WTC11 (cell line): ENCODE data around the gene ANKRD33B. TPM values are rescaled to one million over a fixed set of nuclear protein-coding genes. Genes with fewer than 3 reads are reported as not detected.

ENCODE experiments used
- ATAC-seq: fragments of 200-7000 bp; cut with Tn5 transposase; 2 replicates; pipeline ENCODE4 v1.10.0; 2021; ENCODE audit warnings: mild to moderate bottlenecking, moderate library complexity
- CTCF ChIA-PET: fragments of 300-600 bp; sonication (Branson Sonifier 250); formaldehyde crosslinking; loops from one replicate; lab custom pipeline; 2021; ENCODE audit warnings: antibody characterized with exemption; lab: Charles Lee
- POLR2A ChIA-PET: fragments of 350-600 bp; sonication (Branson Sonifier 250); formaldehyde crosslinking; loops from one replicate; lab custom pipeline; 2021; ENCODE audit warnings: antibody characterized with exemption; lab: Charles Lee
- DNase-seq: peaks from one replicate; pipeline ENCODE4 v3.0.0; 2021; ENCODE audit warnings: low spot score
- H3K27ac Mint-ChIP-seq: 2 replicates; pipeline ENCODE4 v1.8.0; 2021; ENCODE audit warnings: mixed read lengths
- H3K27me3 Mint-ChIP-seq: 2 replicates; pipeline ENCODE4 v1.8.0; 2021; ENCODE audit warnings: low read depth, mild to moderate bottlenecking, moderate library complexity, mixed read lengths
- H3K36me3 Mint-ChIP-seq: 2 replicates; pipeline ENCODE4 v1.8.0; 2021; ENCODE audit warnings: mixed read lengths
- H3K4me1 Mint-ChIP-seq: 2 replicates; pipeline ENCODE4 v1.8.0; 2022; ENCODE audit warnings: mixed read lengths
- H3K4me3 Mint-ChIP-seq: 2 replicates; pipeline ENCODE4 v1.8.0; 2021; ENCODE audit warnings: mild to moderate bottlenecking, moderate library complexity, mixed read lengths
- H3K9me3 Mint-ChIP-seq: 2 replicates; pipeline ENCODE4 v1.8.0; 2021; ENCODE audit warnings: mixed read lengths
- AR ChIP-seq: fragments of 250-450 bp; sonication (Bioruptor Pico); IDR thresholded peaks from 2 replicates; pipeline ENCODE4 v1.9.0; 2021; ENCODE audit warnings: mild to moderate bottlenecking
- ARID4B ChIP-seq: sonication (generic); formaldehyde crosslinking; IDR thresholded peaks from 2 replicates; pipeline ENCODE4 v1.8.0; 2023; ENCODE audit warnings: missing genetic modification reagents, mild to moderate bottlenecking, borderline replicate concordance
- CTCF ChIP-seq: fragments of 200-600 bp; IDR thresholded peaks from 2 replicates; pipeline ENCODE4 v1.8.0; 2022; ENCODE audit warnings: antibody characterized with exemption
- ERG ChIP-seq: fragments of 250-450 bp; sonication (Bioruptor Pico); IDR thresholded peaks from 2 replicates; pipeline ENCODE4 v1.8.0; 2021; ENCODE audit warnings: mild to moderate bottlenecking
- FOXK1 ChIP-seq: sonication (generic); formaldehyde crosslinking; IDR thresholded peaks from 2 replicates; pipeline ENCODE4 v1.8.0; 2022; ENCODE audit warnings: mild to moderate bottlenecking, moderate library complexity, missing genetic modification reagents
- GRHL2 ChIP-seq: fragments of 250-450 bp; sonication (Bioruptor Pico); IDR thresholded peaks from 2 replicates; pipeline ENCODE4 v1.8.0; 2022; ENCODE audit warnings: mild to moderate bottlenecking, moderate library complexity; ENCODE audit not compliant: insufficient replicate concordance, severe bottlenecking
- HMGA2 ChIP-seq: fragments of 250-450 bp; sonication (Bioruptor Pico); IDR thresholded peaks from 2 replicates; pipeline ENCODE4 v1.4.0; 2021; ENCODE audit warnings: mild to moderate bottlenecking, moderate library complexity
- NFYB ChIP-seq: sonication (generic); formaldehyde crosslinking; conservative IDR thresholded peaks from 2 replicates; pipeline ENCODE4 v1.8.0; 2022; ENCODE audit warnings: low read depth, missing genetic modification reagents
- NR2C2 ChIP-seq: sonication (generic); formaldehyde crosslinking; IDR thresholded peaks from 2 replicates; pipeline ENCODE4 v1.8.0; 2022; ENCODE audit warnings: mild to moderate bottlenecking, missing genetic modification reagents
- NR3C1 ChIP-seq: sonication (generic); formaldehyde crosslinking; conservative IDR thresholded peaks from 2 replicates; pipeline ENCODE4 v1.8.1; 2023; ENCODE audit warnings: low read depth, mild to moderate bottlenecking, missing genetic modification reagents
- SOX15 ChIP-seq: fragments of 250-450 bp; sonication (Bioruptor Pico); IDR thresholded peaks from 2 replicates; pipeline ENCODE4 v1.9.0; 2021; ENCODE audit warnings: mild to moderate bottlenecking
- STAT6 ChIP-seq: sonication (generic); formaldehyde crosslinking; conservative IDR thresholded peaks from 2 replicates; pipeline ENCODE4 v1.8.1; 2023; ENCODE audit warnings: mild to moderate bottlenecking, low read depth, missing genetic modification reagents, moderate library complexity
- TCF7 ChIP-seq: sonication (generic); formaldehyde crosslinking; IDR thresholded peaks from 2 replicates; pipeline ENCODE4 v1.8.0; 2022; ENCODE audit warnings: mild to moderate bottlenecking, low read depth, missing genetic modification reagents, moderate library complexity
- TEAD4 ChIP-seq: sonication (generic); formaldehyde crosslinking; IDR thresholded peaks from 2 replicates; pipeline ENCODE4 v1.8.0; 2022; ENCODE audit warnings: mild to moderate bottlenecking, missing genetic modification reagents
- USF2 ChIP-seq: sonication (generic); formaldehyde crosslinking; IDR thresholded peaks from 2 replicates; pipeline ENCODE4 v1.8.1; 2023; ENCODE audit warnings: mild to moderate bottlenecking, missing genetic modification reagents, moderate library complexity
- ZNF263 ChIP-seq: sonication (generic); formaldehyde crosslinking; IDR thresholded peaks from 2 replicates; pipeline ENCODE4 v1.8.1; 2022; ENCODE audit warnings: low read depth, mild to moderate bottlenecking, moderate library complexity, missing genetic modification reagents
- ZNF317 ChIP-seq: sonication (generic); formaldehyde crosslinking; IDR thresholded peaks from 2 replicates; pipeline ENCODE4 v1.8.1; 2023; ENCODE audit warnings: low read depth, mild to moderate bottlenecking, moderate library complexity, missing genetic modification reagents, borderline replicate concordance
- ZSCAN18 ChIP-seq: fragments of 250-450 bp; sonication (Bioruptor Pico); IDR thresholded peaks from 2 replicates; pipeline ENCODE4 v2.1.2; 2022; ENCODE audit warnings: mild to moderate bottlenecking, moderate library complexity
- total RNA-seq: library from RNA; stranded (reverse); gene quantifications from 3 replicates; pipeline ENCODE4 v1.2.3, GENCODE V29; 2021

The ANKRD33B gene
- total RNA-seq, 1 experiment from 2014 or later = 9.2 TPM

GRCh38 chr5:10682801-10683525 is 119.1 kb downstream of the ANKRD33B start (continued):
- TF ChIP-seq ERG (no peak), ZNF317 (CRISPR knock-in tag) (no peak), STAT6 (CRISPR knock-in tag) (no peak), NR2C2 (CRISPR knock-in tag) (no peak), FOXK1 (CRISPR knock-in tag) (no peak), ZSCAN18 (CRISPR knock-in tag) (no peak), TCF7 (no peak)

- peak overlapping the region; percentile 63; the same call in 1 of the 2 replicates for H3K27ac Mint-ChIP-seq
- CTCF ChIA-PET = interaction anchor here (0.5 to 2.2 kb wide), 11 partner anchors 11 to 401 kb away, joined by 3 to 13 read pairs (median 4); no protein-coding TSS in a partner anchor
- ATAC-seq (peak; percentile 17; the same call in 1 of the 2 replicates), DNase-seq (no peak)
- peaks cover 25% of the 10 kb centered on the region for H3K4me1 Mint-ChIP-seq
- H3K36me3 Mint-ChIP-seq = peaks cover 29% of the 10 kb centered on the region
- no peaks in the 10 kb centered on the region for H3K27me3 Mint-ChIP-seq
- POLR2A ChIA-PET = no interaction called here
- H3K4me3 Mint-ChIP-seq = no peak overlapping the region
- peaks cover 14% of the 10 kb centered on the region for H3K9me3 Mint-ChIP-seq
- TF ChIP-seq SOX15 (CRISPR knock-in tag) = no peak
- TF ChIP-seq USF2 (CRISPR knock-in tag) = no peak
- no peak for TF ChIP-seq NR3C1
- TF ChIP-seq TEAD4 (CRISPR knock-in tag) = no peak
- no peak for TF ChIP-seq ARID4B
- TF ChIP-seq AR (CRISPR knock-in tag) = no peak
- no peak for TF ChIP-seq HMGA2 (CRISPR knock-in tag)
- no peak for TF ChIP-seq ZNF263 (CRISPR knock-in tag)
- no peak for TF ChIP-seq GRHL2 (CRISPR knock-in tag)
- TF ChIP-seq NFYB = no peak
- no peak for TF ChIP-seq CTCF
Measured at GRCh38 chr5:10684303-10685086, 120.6 kb downstream of the ANKRD33B start.
